HFF-Myc (cell line): ENCODE results near the gene SBF2.

Experiments used
- DNase-seq: peaks from one replicate; pipeline ENCODE4 v3.0.0-alpha.2; 2011; ENCODE audit warnings: low read depth; ENCODE audit errors: extremely low read depth
- H3K4me3 ChIP-seq: replicated peaks from 2 replicates; pipeline ENCODE4 v1.5.1; 2011; ENCODE audit warnings: low read depth, mild to moderate bottlenecking, control low read depth, low read length
- TF ChIP-seq, protein P1 (sequence below): IDR thresholded peaks from 2 replicates; pipeline ENCODE4 v1.5.1; 2012; ENCODE audit warnings: mild to moderate bottlenecking, low read depth, low read length, control low read depth; ENCODE audit errors: missing control alignments

Gene SBF2

DNA sequence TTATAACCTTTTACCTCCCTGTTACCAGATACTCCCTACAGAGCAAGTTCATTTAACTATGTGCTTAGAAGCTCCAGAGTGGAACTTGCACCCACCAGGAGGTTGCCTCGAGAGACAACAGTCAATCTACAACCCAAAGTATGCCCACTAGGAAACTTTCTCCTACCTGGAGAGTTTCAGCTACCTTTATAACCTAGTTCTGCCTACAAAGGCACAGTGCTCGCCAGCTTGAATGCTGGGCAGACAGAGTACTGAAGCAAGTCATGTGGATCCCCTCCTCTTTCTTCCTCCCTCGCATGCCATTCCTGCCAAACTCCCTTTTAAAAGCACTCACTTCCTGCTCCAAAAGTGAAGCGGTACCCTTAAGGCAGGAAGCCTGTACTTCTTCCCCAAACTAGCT is 371.2 kb downstream of the SBF2 start:
- DNase-seq = no peak
- TF ChIP-seq, protein P1, sequence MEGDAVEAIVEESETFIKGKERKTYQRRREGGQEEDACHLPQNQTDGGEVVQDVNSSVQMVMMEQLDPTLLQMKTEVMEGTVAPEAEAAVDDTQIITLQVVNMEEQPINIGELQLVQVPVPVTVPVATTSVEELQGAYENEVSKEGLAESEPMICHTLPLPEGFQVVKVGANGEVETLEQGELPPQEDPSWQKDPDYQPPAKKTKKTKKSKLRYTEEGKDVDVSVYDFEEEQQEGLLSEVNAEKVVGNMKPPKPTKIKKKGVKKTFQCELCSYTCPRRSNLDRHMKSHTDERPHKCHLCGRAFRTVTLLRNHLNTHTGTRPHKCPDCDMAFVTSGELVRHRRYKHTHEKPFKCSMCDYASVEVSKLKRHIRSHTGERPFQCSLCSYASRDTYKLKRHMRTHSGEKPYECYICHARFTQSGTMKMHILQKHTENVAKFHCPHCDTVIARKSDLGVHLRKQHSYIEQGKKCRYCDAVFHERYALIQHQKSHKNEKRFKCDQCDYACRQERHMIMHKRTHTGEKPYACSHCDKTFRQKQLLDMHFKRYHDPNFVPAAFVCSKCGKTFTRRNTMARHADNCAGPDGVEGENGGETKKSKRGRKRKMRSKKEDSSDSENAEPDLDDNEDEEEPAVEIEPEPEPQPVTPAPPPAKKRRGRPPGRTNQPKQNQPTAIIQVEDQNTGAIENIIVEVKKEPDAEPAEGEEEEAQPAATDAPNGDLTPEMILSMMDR = no peak
- no peak overlapping the region for H3K4me3 ChIP-seq

- TF ChIP-seq, protein P1 = no peak
- DNase-seq = no peak
- H3K4me3 ChIP-seq = no peak overlapping the region
Observed at GRCh38 chr11:9916480-9916879, 377.5 kb downstream of the SBF2 start.

GRCh38 chr11:9914064-9914463 is 380.0 kb downstream of the SBF2 start:
- TF ChIP-seq, protein P1 = no peak
- H3K4me3 ChIP-seq = no peak overlapping the region
- DNase-seq = no peak

DNA sequence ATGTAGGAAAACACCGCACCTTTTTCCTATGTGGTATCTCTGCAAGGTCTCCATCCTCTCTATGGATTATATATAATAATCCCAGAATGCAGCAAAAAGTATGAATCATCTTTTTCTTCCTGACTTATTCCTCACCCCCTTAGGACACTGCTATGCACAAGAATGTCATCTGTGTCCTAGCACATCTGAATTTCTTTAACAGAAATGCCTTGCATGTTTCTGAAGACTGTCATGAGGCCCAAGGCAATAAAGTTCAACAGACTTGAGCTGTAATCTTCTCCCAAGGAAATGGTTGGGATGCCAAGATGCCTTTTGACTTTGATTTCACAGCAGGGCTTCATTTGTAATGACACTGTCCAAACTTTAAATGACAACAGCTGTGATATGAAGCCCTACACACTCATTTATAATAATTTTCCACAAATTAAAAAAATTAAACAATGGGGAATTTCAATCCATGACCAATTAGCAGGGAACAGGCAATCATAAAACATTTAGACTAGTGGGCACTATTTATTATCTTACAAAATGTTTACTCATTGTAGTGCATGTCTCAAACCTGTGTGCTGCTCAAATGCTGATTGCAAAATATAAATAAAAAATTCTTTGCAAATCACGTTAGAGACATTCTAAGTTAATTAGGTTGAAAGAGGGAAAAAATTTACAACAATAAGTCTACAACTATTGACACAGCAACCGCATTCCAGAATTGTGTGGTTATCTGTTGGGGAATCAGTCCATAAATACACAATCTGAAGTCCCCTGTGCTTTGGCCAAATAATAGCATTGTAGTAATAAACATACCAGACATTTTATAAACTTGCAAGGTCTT is 387.8 kb downstream of the SBF2 start:
- TF ChIP-seq, protein P1 = no peak
- DNase-seq = peak; percentile 93
- H3K4me3 ChIP-seq = no peak overlapping the region

GRCh38 chr11:9905501-9905951 is 388.5 kb downstream of the SBF2 start:
- TF ChIP-seq, protein P1 = no peak
- no peak overlapping the region for H3K4me3 ChIP-seq
- DNase-seq = no peak

DNA sequence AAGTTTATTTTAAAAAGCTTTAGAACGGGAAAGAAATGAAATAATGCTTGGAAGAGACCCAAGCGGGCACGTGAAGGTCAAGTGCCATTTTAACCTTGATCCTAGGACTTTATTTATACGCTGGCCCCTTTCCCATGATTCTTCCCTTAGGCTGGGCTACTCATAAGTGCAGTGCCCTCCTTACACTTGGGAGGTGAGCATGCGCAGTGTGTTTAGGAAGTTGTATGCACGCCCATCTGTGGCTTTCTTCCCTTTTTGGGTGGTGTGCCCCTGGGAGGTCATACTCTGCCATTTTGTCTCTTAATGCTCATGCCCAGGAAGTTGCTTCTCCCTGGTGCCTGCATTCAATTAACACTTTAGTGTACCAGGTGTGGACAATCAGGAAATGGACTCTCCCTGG is 390.4 kb downstream of the SBF2 start:
- TF ChIP-seq, protein P1 = no peak
- DNase-seq = no peak
- no peak overlapping the region for H3K4me3 ChIP-seq
